ENCODE results near the gene GPR148. TPM values are rescaled to one million over a fixed set of nuclear protein-coding genes. Genes with fewer than 3 reads are reported as not detected.

The GPR148 gene
- total and polyA plus RNA-seq, 2 experiments from 2014 or later, result 0.16 TPM; not detected in 1

- no peak overlapping the region for H3K27ac Mint-ChIP-seq
Observed at GRCh38 chr2:130735200-130735599, 6.3 kb downstream of the GPR148 start.

More at GRCh38 chr2:130735200-130735599, 6.3 kb downstream of the GPR148 start:
- no peaks in the 10 kb centered on the region for H3K27me3 ChIP-seq (ENCODE audit: insufficient read depth)
- no peaks in the 10 kb centered on the region for H4K20me1 ChIP-seq (replicated peaks; ENCODE audit: insufficient read depth)
- Mint-ChIP-seq H3K4me3 (no peak overlapping the region), H3K36me3 (ENCODE audit: low read depth) (no peaks in the 10 kb centered on the region), H3K9me3 (no peaks in the 10 kb centered on the region), H3K4me1 (0 out of 3 replicates have a peak, but pooled peaks cover 3% of the 10 kb centered on the region), H3K27me3 (ENCODE audit: insufficient read depth, low read depth, poor library complexity) (peaks cover 12% of the 10 kb centered on the region)
- no peak overlapping the region for H3K4me3 ChIP-seq
- ATAC-seq, result no peak
- no peak for DNase-seq (ENCODE audit: low spot score)
- no peaks in the 10 kb centered on the region for H3K9me2 ChIP-seq (ENCODE audit: insufficient read depth)
- TF ChIP-seq, protein P1, sequence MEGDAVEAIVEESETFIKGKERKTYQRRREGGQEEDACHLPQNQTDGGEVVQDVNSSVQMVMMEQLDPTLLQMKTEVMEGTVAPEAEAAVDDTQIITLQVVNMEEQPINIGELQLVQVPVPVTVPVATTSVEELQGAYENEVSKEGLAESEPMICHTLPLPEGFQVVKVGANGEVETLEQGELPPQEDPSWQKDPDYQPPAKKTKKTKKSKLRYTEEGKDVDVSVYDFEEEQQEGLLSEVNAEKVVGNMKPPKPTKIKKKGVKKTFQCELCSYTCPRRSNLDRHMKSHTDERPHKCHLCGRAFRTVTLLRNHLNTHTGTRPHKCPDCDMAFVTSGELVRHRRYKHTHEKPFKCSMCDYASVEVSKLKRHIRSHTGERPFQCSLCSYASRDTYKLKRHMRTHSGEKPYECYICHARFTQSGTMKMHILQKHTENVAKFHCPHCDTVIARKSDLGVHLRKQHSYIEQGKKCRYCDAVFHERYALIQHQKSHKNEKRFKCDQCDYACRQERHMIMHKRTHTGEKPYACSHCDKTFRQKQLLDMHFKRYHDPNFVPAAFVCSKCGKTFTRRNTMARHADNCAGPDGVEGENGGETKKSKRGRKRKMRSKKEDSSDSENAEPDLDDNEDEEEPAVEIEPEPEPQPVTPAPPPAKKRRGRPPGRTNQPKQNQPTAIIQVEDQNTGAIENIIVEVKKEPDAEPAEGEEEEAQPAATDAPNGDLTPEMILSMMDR (conservative IDR thresholded peaks at IDR 0.05; ENCODE audit: low read depth in 2 of 2), result no peak
- TF ChIP-seq POLR2AphosphoS5 (IDR thresholded peaks at IDR 0.05; ENCODE audit: low read depth) (no peak), ZNF462 (CRISPR knock-in tag; IDR thresholded peaks at IDR 0.05) (no peak), ZNF331 (CRISPR knock-in tag; IDR thresholded peaks at IDR 0.05; ENCODE audit: low read depth) (no peak), NANOG (IDR thresholded peaks at IDR 0.05; ENCODE audit: borderline replicate concordance) (no peak), CREB1 (CRISPR knock-in tag; IDR thresholded peaks at IDR 0.05; ENCODE audit: low read depth) (no peak), ETS1 (IDR thresholded peaks at IDR 0.05) (no peak), EZH2phosphoT487 (IDR thresholded peaks at IDR 0.05; ENCODE audit: unreplicated experiment) (no peak), STAT1 (IDR thresholded peaks at IDR 0.05; ENCODE audit: unreplicated experiment) (no peak), EZH2 (IDR thresholded peaks at IDR 0.05; ENCODE audit: low read depth, unreplicated experiment) (no peak)
- TF ChIP-seq, protein P2, sequence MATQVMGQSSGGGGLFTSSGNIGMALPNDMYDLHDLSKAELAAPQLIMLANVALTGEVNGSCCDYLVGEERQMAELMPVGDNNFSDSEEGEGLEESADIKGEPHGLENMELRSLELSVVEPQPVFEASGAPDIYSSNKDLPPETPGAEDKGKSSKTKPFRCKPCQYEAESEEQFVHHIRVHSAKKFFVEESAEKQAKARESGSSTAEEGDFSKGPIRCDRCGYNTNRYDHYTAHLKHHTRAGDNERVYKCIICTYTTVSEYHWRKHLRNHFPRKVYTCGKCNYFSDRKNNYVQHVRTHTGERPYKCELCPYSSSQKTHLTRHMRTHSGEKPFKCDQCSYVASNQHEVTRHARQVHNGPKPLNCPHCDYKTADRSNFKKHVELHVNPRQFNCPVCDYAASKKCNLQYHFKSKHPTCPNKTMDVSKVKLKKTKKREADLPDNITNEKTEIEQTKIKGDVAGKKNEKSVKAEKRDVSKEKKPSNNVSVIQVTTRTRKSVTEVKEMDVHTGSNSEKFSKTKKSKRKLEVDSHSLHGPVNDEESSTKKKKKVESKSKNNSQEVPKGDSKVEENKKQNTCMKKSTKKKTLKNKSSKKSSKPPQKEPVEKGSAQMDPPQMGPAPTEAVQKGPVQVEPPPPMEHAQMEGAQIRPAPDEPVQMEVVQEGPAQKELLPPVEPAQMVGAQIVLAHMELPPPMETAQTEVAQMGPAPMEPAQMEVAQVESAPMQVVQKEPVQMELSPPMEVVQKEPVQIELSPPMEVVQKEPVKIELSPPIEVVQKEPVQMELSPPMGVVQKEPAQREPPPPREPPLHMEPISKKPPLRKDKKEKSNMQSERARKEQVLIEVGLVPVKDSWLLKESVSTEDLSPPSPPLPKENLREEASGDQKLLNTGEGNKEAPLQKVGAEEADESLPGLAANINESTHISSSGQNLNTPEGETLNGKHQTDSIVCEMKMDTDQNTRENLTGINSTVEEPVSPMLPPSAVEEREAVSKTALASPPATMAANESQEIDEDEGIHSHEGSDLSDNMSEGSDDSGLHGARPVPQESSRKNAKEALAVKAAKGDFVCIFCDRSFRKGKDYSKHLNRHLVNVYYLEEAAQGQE (IDR thresholded peaks at IDR 0.05; ENCODE audit: unreplicated experiment), result no peak
- no peak overlapping the region for H3K4me2 ChIP-seq
- no peaks in the 10 kb centered on the region for H3F3A ChIP-seq (replicated peaks; ENCODE audit: low read depth)
- H3K79me2 ChIP-seq (replicated peaks; ENCODE audit: insufficient read depth), result no peaks in the 10 kb centered on the region
- H3K4me1 ChIP-seq (ENCODE audit: insufficient read depth), result no peaks in the 10 kb centered on the region
- H3K27ac ChIP-seq (ENCODE audit: low read depth), result no peak overlapping the region
- no peak overlapping the region for H2AFZ ChIP-seq
- H3K36me3 ChIP-seq (ENCODE audit: insufficient read depth), result no peaks in the 10 kb centered on the region

Measured in GM23338 (cell line).